SU-DHL-6 (cell line): ENCODE results near the gene POM121.
"Not testable (repeated sequence)": the region's sequence is repeated elsewhere in the genome, so short reads cannot be mapped to it uniquely, and the experiment has no call there.

Experiments used
- H2AFZ ChIP-seq: fragments of 200-600 bp; sonication (generic); 2 replicates; pipeline ENCODE4 v1.6.1; 2014; ENCODE audit warnings: low read depth, mild to moderate bottlenecking, moderate library complexity, mixed read lengths, antibody characterized with exemption, low read length; ENCODE audit not compliant: severe bottlenecking
- H3F3A ChIP-seq: fragments of 200-600 bp; shearing (Covaris generic); 2 replicates; pipeline ENCODE4 v1.6.0; 2016; ENCODE audit warnings: antibody characterized with exemption, mild to moderate bottlenecking; ENCODE audit not compliant: insufficient read depth
- H3K27ac ChIP-seq: fragments of 200-600 bp; sonication (generic); 2 replicates; pipeline ENCODE4 v1.5.1; 2016; ENCODE audit warnings: low read depth, mild to moderate bottlenecking, low read length, moderate library complexity, mixed read lengths
- H3K27me3 ChIP-seq: fragments of 200-600 bp; sonication (generic), shearing (Covaris generic); 2 replicates; pipeline ENCODE4 v1.6.0; 2014; ENCODE audit warnings: mild to moderate bottlenecking, low read length
- H3K36me3 ChIP-seq: fragments of 200-600 bp; sonication (generic); 2 replicates; pipeline ENCODE4 v1.6.1; 2014; ENCODE audit warnings: mild to moderate bottlenecking, low read length, mixed read lengths
- H3K4me2 ChIP-seq: fragments of 300-600, 200-600 bp; shearing (Covaris generic), sonication (generic); 2 replicates; pipeline ENCODE4 v1.6.0; 2014; ENCODE audit warnings: low read length, low read depth, mild to moderate bottlenecking; ENCODE audit not compliant: poor library complexity, severe bottlenecking
- H3K4me3 ChIP-seq: fragments of 200-600 bp; sonication (generic); 2 replicates; pipeline ENCODE4 v1.5.1; 2014; ENCODE audit warnings: antibody characterized with exemption, low read length, mild to moderate bottlenecking, mixed read lengths; ENCODE audit not compliant: insufficient read depth, poor library complexity, severe bottlenecking
- H3K79me2 ChIP-seq: fragments of 200-600 bp; sonication (generic); 2 replicates; pipeline ENCODE4 v1.6.1; 2014; ENCODE audit warnings: mild to moderate bottlenecking, low read length, moderate library complexity; ENCODE audit not compliant: insufficient read depth
- H3K9ac ChIP-seq: fragments of 200-600 bp; sonication (generic); 2 replicates; pipeline ENCODE4 v1.7.0; 2014; ENCODE audit warnings: mild to moderate bottlenecking, low read length
- H3K9me2 ChIP-seq: fragments of 200-600 bp; sonication (generic); replicated peaks from 2 replicates; pipeline ENCODE4 v1.6.1; 2014; ENCODE audit warnings: low read length; ENCODE audit not compliant: insufficient read depth
- H3K9me3 ChIP-seq: fragments of 200-600 bp; sonication (generic); 2 replicates; pipeline ENCODE4 v1.6.1; 2014; ENCODE audit warnings: low read length, mixed read lengths; ENCODE audit not compliant: insufficient read depth
- H4K20me1 ChIP-seq: fragments of 200-600 bp; sonication (generic); 2 replicates; pipeline ENCODE4 v1.6.1; 2014; ENCODE audit warnings: low read depth, mild to moderate bottlenecking, antibody characterized with exemption, low read length, moderate library complexity, mixed read lengths

The POM121 gene

GRCh38 chr7:72971505-72971904 lies 46.6 kb downstream of the POM121 start:
- H3K9ac ChIP-seq, H3K9me3 ChIP-seq, H2AFZ ChIP-seq, H3K27me3 ChIP-seq, H3K4me3 ChIP-seq, H3K9me2 ChIP-seq, H3K27ac ChIP-seq, H3F3A ChIP-seq, H3K4me2 ChIP-seq, H4K20me1 ChIP-seq, H3K79me2 ChIP-seq, H3K36me3 ChIP-seq: not testable (repeated sequence)

- H3K79me2 ChIP-seq, H3K9me2 ChIP-seq, H3F3A ChIP-seq, H3K36me3 ChIP-seq, H3K27ac ChIP-seq, H3K9me3 ChIP-seq, H3K4me2 ChIP-seq, H3K9ac ChIP-seq, H3K27me3 ChIP-seq, H4K20me1 ChIP-seq, H2AFZ ChIP-seq, H3K4me3 ChIP-seq: not testable (repeated sequence)
These were observed 49.9 kb downstream of the POM121 start for GRCh38 chr7:72974781-72975180.

GRCh38 chr7:72975656-72976286 lies 50.9 kb downstream of the POM121 start:
- not testable (repeated sequence) for H3K27ac ChIP-seq, H3K9me3 ChIP-seq, H4K20me1 ChIP-seq, H3K36me3 ChIP-seq, H3F3A ChIP-seq, H3K4me3 ChIP-seq, H3K27me3 ChIP-seq, H3K9ac ChIP-seq, H3K79me2 ChIP-seq, H2AFZ ChIP-seq, H3K9me2 ChIP-seq, H3K4me2 ChIP-seq

- H3K79me2 ChIP-seq, H3K27me3 ChIP-seq, H2AFZ ChIP-seq, H3K36me3 ChIP-seq, H3K9ac ChIP-seq, H4K20me1 ChIP-seq, H3K27ac ChIP-seq, H3F3A ChIP-seq, H3K4me2 ChIP-seq, H3K4me3 ChIP-seq, H3K9me2 ChIP-seq, H3K9me3 ChIP-seq: not testable (repeated sequence)
These were observed 51.5 kb downstream of the POM121 start for GRCh38 chr7:72976434-72976833.

GRCh38 chr7:72980382-72980781 lies 55.5 kb downstream of the POM121 start:
- not testable (repeated sequence) for H3K9me3 ChIP-seq, H3K9ac ChIP-seq, H3K4me3 ChIP-seq, H3K4me2 ChIP-seq, H3K36me3 ChIP-seq, H4K20me1 ChIP-seq, H3F3A ChIP-seq, H3K79me2 ChIP-seq, H2AFZ ChIP-seq, H3K9me2 ChIP-seq, H3K27ac ChIP-seq, H3K27me3 ChIP-seq

- H3K36me3 ChIP-seq, H3K9me2 ChIP-seq, H3K4me3 ChIP-seq, H4K20me1 ChIP-seq, H3K9ac ChIP-seq, H3F3A ChIP-seq, H3K4me2 ChIP-seq, H3K27me3 ChIP-seq, H3K79me2 ChIP-seq, H3K27ac ChIP-seq, H3K9me3 ChIP-seq, H2AFZ ChIP-seq: not testable (repeated sequence)
These were observed 57.2 kb downstream of the POM121 start for GRCh38 chr7:72982084-72982483.

- H3F3A ChIP-seq, H3K9me2 ChIP-seq, H3K27ac ChIP-seq, H3K79me2 ChIP-seq, H3K4me2 ChIP-seq, H3K27me3 ChIP-seq, H3K36me3 ChIP-seq, H4K20me1 ChIP-seq, H3K9me3 ChIP-seq, H3K9ac ChIP-seq, H3K4me3 ChIP-seq, H2AFZ ChIP-seq: not testable (repeated sequence)
These were observed 65.4 kb downstream of the POM121 start for GRCh38 chr7:72990146-72990913.

- H4K20me1 ChIP-seq, H3F3A ChIP-seq, H3K9ac ChIP-seq, H3K79me2 ChIP-seq, H3K9me3 ChIP-seq, H3K27ac ChIP-seq, H3K4me2 ChIP-seq, H3K4me3 ChIP-seq, H2AFZ ChIP-seq, H3K36me3 ChIP-seq, H3K9me2 ChIP-seq, H3K27me3 ChIP-seq: not testable (repeated sequence)
These were observed 70.6 kb downstream of the POM121 start for GRCh38 chr7:72995484-72995883.
